HG02678 (cell line): ENCODE results near the gene DECR2.

Experiments
- ATAC-seq: cut with Tn5 transposase; IDR thresholded peaks from one replicate; pipeline ENCODE4 v1.9.1; 2021; ENCODE audit warnings: mild to moderate bottlenecking, moderate library complexity; ENCODE audit not compliant: unreplicated experiment

DECR2 gene

GRCh38 chr16:364595-365491 lies 36.8 kb upstream of the DECR2 start:
- no peak for ATAC-seq

DNA sequence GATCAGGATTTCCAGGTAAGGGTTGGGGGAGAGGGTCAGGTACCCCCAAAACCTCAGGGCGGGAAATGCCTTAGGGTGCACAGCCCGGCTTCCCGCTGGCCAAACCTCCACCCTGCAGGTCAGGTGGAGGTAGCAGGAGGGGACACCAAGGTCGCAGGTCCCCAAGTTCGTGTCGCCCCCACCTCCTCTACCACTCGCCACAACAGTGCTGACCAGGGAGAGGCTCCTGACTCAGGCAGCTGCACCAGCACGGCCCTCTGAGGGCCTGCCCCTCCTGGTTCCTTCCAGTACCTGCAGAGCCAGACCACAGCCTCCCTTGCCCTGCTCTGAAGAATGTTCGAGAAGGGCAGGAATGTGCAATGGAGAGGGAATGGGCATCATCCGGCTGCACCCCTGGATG lies 35.2 kb upstream of the DECR2 start:
- no peak for ATAC-seq

DNA sequence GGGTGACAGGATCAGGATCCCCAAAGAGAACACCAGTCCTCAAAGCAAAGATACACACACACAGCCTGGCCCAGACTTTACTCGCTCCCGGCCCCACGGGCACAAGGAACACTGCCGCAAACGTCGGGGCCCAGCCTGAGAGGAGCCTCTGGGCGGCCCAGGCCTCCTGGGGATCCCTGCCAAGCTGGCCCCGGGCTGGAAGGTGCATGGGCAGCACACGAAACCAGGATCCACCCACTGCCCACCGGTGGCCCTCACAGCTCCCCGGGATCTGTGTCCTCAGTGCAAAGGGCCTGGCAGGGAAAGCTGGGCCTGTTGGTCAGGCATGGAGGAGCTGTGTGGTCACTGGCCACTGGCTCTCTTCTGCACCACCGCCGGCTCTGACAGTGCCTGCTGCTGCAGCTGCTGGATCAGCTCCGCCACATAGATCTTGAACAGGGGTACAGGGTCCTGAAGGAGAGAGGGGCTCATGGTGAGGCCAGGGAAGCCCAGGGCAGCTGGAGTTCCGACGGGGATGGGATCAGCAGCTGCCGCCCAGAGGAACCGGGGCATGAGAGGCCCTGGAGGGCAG lies 34.3 kb upstream of the DECR2 start:
- ATAC-seq = no peak

- no peak for ATAC-seq
Measured at GRCh38 chr16:368388-369158, 33.1 kb upstream of the DECR2 start.

GRCh38 chr16:369275-369865 lies 32.3 kb upstream of the DECR2 start:
- ATAC-seq = no peak

- no peak for ATAC-seq
Measured at GRCh38 chr16:369866-370436, 31.7 kb upstream of the DECR2 start.

GRCh38 chr16:370443-370842 lies 31.2 kb upstream of the DECR2 start, which contains the start of gene MRPL28:
MRPL28 (minus strand) TSS chr16:370538; CDS start chr16:370218, 320 bp downstream.
- ATAC-seq = peak; percentile 94

GRCh38 chr16:370979-371514 lies 30.6 kb upstream of the DECR2 start:
- no peak for ATAC-seq

GRCh38 chr16:371515-372301 lies 30.0 kb upstream of the DECR2 start:
- ATAC-seq = no peak

DNA sequence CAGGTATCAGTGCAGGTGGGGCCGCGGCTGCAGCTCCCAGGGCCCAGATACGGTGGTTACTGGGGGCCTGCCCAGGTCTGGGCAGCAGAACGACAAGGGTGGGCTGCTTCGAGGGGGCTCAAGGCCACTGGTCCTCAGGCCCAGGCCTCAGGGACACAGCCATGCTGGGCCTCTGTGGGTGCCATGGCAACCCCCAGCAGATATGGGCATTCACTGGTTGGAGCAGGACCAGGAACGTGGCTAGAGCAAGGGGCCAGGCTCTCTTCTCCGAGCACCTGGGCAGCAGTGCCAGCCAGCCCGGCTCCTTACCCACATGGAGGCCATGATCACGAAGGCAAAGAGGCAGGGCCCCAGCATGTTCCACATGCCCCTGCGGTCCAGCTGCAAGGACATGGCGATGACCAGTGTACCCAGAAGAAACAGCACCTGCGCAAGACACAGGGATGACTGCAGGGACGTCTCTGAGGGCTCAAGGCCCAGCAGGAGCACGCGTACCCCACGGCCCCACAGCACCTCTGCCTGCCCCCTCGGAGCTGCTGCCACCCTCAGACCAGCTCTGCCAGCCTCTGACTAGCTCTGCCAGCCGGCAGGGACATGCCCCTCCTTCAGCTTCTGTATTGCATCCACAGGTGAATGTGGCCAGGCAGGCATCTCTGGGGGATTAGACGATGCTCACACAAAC lies 29.2 kb upstream of the DECR2 start:
- no peak for ATAC-seq

DNA sequence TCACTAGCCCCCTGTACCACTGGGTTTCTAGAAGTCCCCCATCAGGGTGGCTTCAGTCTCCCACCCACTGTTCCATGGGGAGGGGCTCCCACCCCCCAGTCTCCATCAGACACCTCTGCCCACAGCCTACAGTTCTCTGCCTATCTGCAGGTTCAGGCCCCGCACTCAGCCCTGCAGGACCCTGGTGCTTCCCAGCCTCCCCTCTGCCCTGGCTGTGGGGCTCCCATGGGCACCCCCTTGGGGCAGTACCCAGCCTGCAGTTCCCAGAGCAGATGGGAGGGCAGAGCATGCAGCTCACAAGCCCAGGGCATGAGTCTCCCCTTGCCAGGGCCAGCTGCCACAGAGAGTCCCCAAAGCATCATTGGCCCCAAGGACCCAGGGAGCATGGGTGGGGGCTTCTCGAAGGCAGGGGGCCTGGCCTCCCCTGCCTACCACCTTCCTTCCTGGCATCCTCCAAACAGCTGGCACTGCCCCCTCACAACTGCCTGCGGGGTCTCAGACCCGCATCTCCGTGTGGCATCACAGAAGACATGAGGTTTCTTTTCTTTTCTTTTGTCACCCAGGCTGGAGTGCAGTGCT lies 28.6 kb upstream of the DECR2 start:
- no peak for ATAC-seq

GRCh38 chr16:373848-374615 lies 27.7 kb upstream of the DECR2 start:
- no peak for ATAC-seq

DNA sequence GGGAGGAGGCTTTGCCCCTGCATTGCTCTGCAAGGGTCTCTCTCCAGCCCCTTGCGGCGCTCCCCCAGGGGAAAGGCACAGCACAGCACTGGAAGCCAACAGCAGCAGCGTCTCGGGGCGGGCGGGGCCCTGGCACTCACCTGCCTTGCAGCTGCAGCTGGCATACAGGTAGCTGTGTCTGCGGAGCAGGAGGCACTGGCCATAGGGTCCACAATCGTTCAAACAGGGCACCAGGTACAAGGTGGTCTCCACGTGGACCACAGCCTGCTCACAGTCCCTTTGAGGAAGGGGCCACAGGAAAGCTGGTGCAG lies 27.1 kb upstream of the DECR2 start:
- no peak for ATAC-seq

- no peak for ATAC-seq
Measured at GRCh38 chr16:375212-375611, 26.5 kb upstream of the DECR2 start.

DNA sequence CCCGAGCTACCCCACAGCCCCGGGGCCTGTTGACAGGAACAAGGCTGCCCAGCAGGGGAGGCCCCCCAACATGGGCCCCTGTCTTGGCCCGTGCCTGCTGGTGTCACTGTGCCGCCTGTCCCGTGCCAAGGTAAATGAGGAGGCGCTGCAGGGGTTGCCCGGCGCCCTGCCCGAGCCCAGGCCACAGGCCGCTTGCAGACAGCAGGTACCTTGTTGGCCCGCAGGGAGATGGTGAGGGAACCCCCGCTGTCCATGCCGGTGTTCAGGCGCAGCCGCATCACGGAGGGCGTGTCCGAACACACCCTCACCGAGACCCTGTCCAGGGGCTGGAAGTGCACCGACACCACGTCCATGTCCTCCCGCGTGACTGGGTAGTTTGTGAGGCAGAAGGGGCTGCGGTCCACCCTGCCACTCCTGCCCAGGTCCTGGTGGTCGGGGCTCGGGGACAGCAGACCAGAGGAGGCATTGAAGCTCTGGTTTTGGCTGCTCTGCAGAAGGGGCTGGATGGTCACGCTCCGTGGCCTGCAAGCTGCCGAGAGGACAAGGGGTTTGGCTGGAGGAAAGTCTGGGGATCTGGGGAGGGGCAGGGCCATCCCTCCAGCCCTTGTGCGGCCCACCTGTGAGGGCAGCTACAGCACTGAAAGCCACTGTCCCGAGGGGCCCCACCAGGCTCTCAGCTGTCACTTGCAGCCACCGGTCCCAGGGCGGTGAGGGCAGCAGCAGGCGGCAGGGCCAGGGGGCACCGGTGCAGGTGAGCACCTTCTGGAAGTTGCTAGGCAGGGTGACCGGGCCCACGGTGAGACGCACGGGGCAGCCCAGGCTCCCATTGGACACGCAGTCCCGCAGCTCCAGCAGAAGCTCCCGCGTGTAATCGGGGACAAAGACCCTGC lies 25.5 kb upstream of the DECR2 start:
- no peak for ATAC-seq

DNA sequence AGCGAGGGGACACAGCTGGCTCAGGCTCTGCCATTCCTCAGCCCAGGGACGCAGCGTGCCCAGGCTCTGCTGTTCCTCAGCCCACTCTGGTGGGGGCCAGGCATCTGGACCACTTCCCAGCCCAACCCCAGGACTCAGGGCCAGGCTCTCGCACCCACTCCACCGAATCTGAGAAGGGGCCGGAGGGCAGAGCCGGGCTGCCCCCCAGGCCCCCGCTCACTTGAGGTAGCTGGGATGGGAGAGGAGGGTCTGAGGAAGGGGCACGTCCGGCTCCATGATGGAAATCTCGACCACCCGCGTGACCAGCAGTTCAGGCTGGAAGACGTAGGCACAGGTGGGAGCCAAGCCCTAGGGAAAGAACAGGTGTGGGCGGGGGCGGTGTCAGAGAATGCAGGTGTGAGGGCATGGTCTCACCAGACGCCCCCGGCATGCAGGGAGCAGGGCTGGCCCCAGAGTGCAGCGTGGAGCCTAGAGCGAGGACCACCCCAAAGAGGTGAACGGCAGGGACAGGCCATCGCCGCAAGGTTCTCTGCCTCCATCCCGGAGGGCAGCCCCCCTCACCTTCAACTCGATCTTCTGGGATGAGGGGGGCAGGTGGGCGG lies 24.8 kb upstream of the DECR2 start:
- ATAC-seq = no peak

DNA sequence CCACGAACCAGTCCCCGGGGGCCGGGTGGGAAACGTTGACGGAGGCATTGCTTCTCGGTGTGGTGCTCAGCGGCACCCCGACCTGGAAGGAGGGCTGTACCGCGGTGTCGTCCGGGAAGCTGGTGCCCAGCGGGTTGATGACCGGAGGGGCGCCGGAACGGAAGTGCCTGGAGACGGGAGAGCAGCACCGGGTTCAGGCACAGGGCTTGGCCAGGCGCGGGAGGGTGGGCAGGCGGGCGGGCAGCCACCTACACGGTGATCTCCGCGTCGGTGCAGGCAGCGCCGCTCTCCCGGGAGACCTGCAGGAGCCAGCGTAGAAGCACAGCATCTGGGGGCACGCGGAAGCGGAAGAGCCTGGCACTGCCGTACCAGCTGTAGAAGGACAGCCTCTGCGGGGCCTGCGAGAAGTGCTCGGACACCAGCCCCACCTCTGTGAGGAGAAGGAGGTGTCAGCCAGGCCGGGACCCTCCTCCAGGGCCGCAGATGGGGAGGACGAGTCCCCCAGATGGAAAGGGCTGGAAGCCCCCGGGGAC lies 24.2 kb upstream of the DECR2 start:
- no peak for ATAC-seq
